ENCODE measurements around the gene BPHL. TPM values are rescaled to one million over a fixed set of nuclear protein-coding genes. Genes with fewer than 3 reads are reported as not detected.
"Not testable (repeated sequence)": the region's sequence is repeated elsewhere in the genome, so short reads cannot be mapped to it uniquely, and the experiment has no call there.

BPHL gene
- total RNA-seq, 1 experiment from 2014 or later = 29.5 TPM

DNA sequence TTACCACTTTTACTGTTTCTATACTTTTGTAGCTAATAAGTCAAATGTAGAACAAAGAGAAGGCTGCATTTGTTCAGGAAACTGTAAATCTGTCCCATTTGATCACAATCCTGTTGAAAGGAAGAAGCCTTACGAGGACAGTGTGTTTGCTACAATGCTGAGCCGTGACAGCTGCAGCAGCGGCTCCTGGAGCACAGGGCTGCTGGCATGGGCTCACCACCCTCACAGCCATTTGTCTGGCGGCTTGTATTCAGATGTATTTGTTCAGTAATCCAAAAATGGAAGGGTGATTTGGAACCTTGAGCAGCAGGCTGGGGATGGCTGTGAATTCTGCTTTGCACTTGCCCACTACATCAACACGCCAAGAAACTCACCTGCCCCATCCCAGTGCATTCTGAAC lies 33.2 kb downstream of the BPHL start:
- Mint-ChIP-seq H3K4me1 (ENCODE audit: low read depth, unreplicated experiment) (no peaks in the 10 kb centered on the region), H3K9me3 (ENCODE audit: unreplicated experiment) (no peaks in the 10 kb centered on the region), H3K4me3 (ENCODE audit: unreplicated experiment) (no peak overlapping the region), H3K36me3 (ENCODE audit: insufficient read depth, unreplicated experiment) (peaks cover 35% of the 10 kb centered on the region), H3K27ac (ENCODE audit: unreplicated experiment) (no peak overlapping the region), H3K27me3 (ENCODE audit: insufficient read depth, unreplicated experiment) (no peaks in the 10 kb centered on the region)
- intact Hi-C loops (cut with micrococcal nuclease; ENCODE audit: unreplicated experiment) = no loop called here
- Histone ChIP-seq H3K4me3 (ENCODE audit: low read depth, low read length) (no peak overlapping the region), H3K36me3 (ENCODE audit: control insufficient read depth, insufficient read depth, low read length) (peaks cover 2% of the 10 kb centered on the region), H3K27me3 (replicated peaks; ENCODE audit: control insufficient read depth, insufficient read depth, low read length) (no peaks in the 10 kb centered on the region), H3K4me1 (no peaks in the 10 kb centered on the region), H3K9me3 (no peaks in the 10 kb centered on the region)
- CTCF ChIA-PET = interaction anchor here (1.1 kb wide), 1 partner anchor 100 kb away, joined by 4 read pairs; no protein-coding TSS in a partner anchor
- BruUV-seq (replicated peaks) = no TSS peak
- TF ChIP-seq, protein P1, sequence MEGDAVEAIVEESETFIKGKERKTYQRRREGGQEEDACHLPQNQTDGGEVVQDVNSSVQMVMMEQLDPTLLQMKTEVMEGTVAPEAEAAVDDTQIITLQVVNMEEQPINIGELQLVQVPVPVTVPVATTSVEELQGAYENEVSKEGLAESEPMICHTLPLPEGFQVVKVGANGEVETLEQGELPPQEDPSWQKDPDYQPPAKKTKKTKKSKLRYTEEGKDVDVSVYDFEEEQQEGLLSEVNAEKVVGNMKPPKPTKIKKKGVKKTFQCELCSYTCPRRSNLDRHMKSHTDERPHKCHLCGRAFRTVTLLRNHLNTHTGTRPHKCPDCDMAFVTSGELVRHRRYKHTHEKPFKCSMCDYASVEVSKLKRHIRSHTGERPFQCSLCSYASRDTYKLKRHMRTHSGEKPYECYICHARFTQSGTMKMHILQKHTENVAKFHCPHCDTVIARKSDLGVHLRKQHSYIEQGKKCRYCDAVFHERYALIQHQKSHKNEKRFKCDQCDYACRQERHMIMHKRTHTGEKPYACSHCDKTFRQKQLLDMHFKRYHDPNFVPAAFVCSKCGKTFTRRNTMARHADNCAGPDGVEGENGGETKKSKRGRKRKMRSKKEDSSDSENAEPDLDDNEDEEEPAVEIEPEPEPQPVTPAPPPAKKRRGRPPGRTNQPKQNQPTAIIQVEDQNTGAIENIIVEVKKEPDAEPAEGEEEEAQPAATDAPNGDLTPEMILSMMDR (IDR thresholded peaks at IDR 0.05; ENCODE audit: insufficient read depth in 1 of 2, low read depth in 1 of 2, low read length in 1 of 2, severe bottlenecking in 1 of 2, unreplicated experiment in 1 of 2) = no peak
- POLR2A ChIA-PET = no interaction called here
- no peak for DNase-seq

DNA sequence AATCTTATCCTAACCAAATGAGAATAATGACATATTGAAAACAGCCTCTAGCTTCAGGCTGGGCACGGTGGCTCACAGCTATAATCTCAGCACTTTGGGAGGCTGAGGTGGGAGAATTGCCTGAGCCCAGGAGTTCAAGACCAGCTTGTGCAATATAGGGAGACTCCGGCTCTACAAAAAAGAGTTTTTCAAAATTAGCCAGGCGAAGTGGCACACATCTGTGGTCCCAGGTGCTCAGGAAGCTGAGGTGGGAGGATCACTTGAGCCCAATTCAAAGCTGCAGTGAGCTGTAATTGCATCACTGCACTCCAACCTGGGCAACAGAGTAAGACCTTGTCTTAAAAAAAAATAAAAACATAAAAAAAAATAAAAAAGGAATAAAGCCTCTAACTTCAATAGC lies 34.2 kb downstream of the BPHL start:
- ChIA-PET POLR2A (no interaction called here), CTCF (no interaction called here)
- H3K4me3 ChIP-seq (ENCODE audit: low read depth, low read length) = no peak overlapping the region
- H3K4me1 Mint-ChIP-seq (ENCODE audit: low read depth, unreplicated experiment) = no peaks in the 10 kb centered on the region
- TF ChIP-seq, protein P1 (IDR thresholded peaks at IDR 0.05; ENCODE audit: insufficient read depth in 1 of 2, low read depth in 1 of 2, low read length in 1 of 2, severe bottlenecking in 1 of 2, unreplicated experiment in 1 of 2) = no peak
- no peaks in the 10 kb centered on the region for H3K9me3 Mint-ChIP-seq (ENCODE audit: unreplicated experiment)
- intact Hi-C loops (cut with micrococcal nuclease; ENCODE audit: unreplicated experiment) = no loop called here
- H3K36me3 Mint-ChIP-seq (ENCODE audit: insufficient read depth, unreplicated experiment) = peaks cover 32% of the 10 kb centered on the region
- H3K27ac Mint-ChIP-seq (ENCODE audit: unreplicated experiment) = no peak overlapping the region
- no peaks in the 10 kb centered on the region for H3K27me3 ChIP-seq (replicated peaks; ENCODE audit: control insufficient read depth, insufficient read depth, low read length)
- H3K9me3 ChIP-seq = no peaks in the 10 kb centered on the region
- peaks cover 2% of the 10 kb centered on the region for H3K36me3 ChIP-seq (ENCODE audit: control insufficient read depth, insufficient read depth, low read length)
- no peak overlapping the region for H3K4me3 Mint-ChIP-seq (ENCODE audit: unreplicated experiment)
- no peaks in the 10 kb centered on the region for H3K4me1 ChIP-seq
- no peak for DNase-seq
- BruUV-seq (replicated peaks) = TSS peak; percentile 43
- no peaks in the 10 kb centered on the region for H3K27me3 Mint-ChIP-seq (ENCODE audit: insufficient read depth, unreplicated experiment)

- H3K4me1 Mint-ChIP-seq (ENCODE audit: low read depth, unreplicated experiment); intact Hi-C loops (cut with micrococcal nuclease; ENCODE audit: unreplicated experiment); H3K36me3 ChIP-seq (ENCODE audit: control insufficient read depth, insufficient read depth, low read length); H3K4me3 ChIP-seq (ENCODE audit: low read depth, low read length); DNase-seq; H3K9me3 Mint-ChIP-seq (ENCODE audit: unreplicated experiment); POLR2A ChIA-PET; H3K9me3 ChIP-seq; H3K27me3 ChIP-seq (replicated peaks; ENCODE audit: control insufficient read depth, insufficient read depth, low read length); CTCF ChIA-PET; H3K27ac Mint-ChIP-seq (ENCODE audit: unreplicated experiment); BruUV-seq (replicated peaks); H3K27me3 Mint-ChIP-seq (ENCODE audit: insufficient read depth, unreplicated experiment): not testable (repeated sequence)
- peak overlapping the region; percentile 42 for H3K4me3 Mint-ChIP-seq (ENCODE audit: unreplicated experiment)
- peaks cover 13% of the 10 kb centered on the region; the same call in 1 of the 2 replicates for H3K4me1 ChIP-seq
- peaks cover 30% of the 10 kb centered on the region for H3K36me3 Mint-ChIP-seq (ENCODE audit: insufficient read depth, unreplicated experiment)
These were observed 36.9 kb downstream of the BPHL start for GRCh38 chr6:3155416-3155815.

- H3K36me3 Mint-ChIP-seq (ENCODE audit: insufficient read depth, unreplicated experiment) = peaks cover 30% of the 10 kb centered on the region
- H3K9me3 ChIP-seq; H3K36me3 ChIP-seq (ENCODE audit: control insufficient read depth, insufficient read depth, low read length); H3K27me3 ChIP-seq (replicated peaks; ENCODE audit: control insufficient read depth, insufficient read depth, low read length); intact Hi-C loops (cut with micrococcal nuclease; ENCODE audit: unreplicated experiment); H3K9me3 Mint-ChIP-seq (ENCODE audit: unreplicated experiment); H3K27me3 Mint-ChIP-seq (ENCODE audit: insufficient read depth, unreplicated experiment): not testable (repeated sequence)
- H3K27ac Mint-ChIP-seq (ENCODE audit: unreplicated experiment) = peak overlapping the region; percentile 64
- H3K4me1 Mint-ChIP-seq (ENCODE audit: low read depth, unreplicated experiment) = peaks cover 10% of the 10 kb centered on the region
- peak in 1 of 2 experiments; percentile 19 for DNase-seq
- POLR2A ChIA-PET = interaction anchor here (0.6 to 1.5 kb wide), 8 partner anchors 9 to 133 kb away, joined by 3 to 6 read pairs (median 4); partner anchors contain the start of gene PSMG4
- CTCF ChIA-PET = interaction anchor here (0.6 to 1.0 kb wide), 16 partner anchors 9 to 103 kb away, joined by 3 to 14 read pairs (median 7); partner anchors contain the start of genes BPHL and PSMG4
- H3K4me3 ChIP-seq (ENCODE audit: low read depth, low read length) = peak overlapping the region; percentile 61
- H3K4me3 Mint-ChIP-seq (ENCODE audit: unreplicated experiment) = peak overlapping the region; percentile 77
- BruUV-seq (replicated peaks) = TSS peak; percentile 36
- peaks cover 13% of the 10 kb centered on the region; the same call in 1 of the 2 replicates for H3K4me1 ChIP-seq
These were observed 37.9 kb downstream of the BPHL start for GRCh38 chr6:3156184-3157130.
